ENCODE results near the gene KIAA0040.

DNA sequence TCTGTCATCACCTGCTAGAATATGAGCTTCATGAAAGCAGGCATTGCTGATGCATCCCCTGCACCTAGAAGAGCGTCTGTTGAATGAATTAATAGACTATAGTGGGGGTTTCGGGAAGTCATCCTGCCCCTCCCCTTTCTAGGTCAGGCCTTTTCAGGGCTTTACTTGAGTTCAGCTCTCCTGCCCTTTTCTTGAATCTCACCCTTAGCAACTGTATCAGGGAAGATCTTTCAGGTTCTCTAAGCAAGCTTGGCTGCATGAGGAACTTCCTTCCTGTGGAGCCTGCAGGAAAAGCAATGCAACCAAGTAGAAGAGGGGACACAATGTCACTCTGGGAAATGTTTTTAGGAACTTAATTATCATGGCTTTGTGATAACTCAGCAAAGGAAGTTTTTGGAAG is 27.2 kb upstream of the KIAA0040 start:
- TF ChIP-seq, protein P1, sequence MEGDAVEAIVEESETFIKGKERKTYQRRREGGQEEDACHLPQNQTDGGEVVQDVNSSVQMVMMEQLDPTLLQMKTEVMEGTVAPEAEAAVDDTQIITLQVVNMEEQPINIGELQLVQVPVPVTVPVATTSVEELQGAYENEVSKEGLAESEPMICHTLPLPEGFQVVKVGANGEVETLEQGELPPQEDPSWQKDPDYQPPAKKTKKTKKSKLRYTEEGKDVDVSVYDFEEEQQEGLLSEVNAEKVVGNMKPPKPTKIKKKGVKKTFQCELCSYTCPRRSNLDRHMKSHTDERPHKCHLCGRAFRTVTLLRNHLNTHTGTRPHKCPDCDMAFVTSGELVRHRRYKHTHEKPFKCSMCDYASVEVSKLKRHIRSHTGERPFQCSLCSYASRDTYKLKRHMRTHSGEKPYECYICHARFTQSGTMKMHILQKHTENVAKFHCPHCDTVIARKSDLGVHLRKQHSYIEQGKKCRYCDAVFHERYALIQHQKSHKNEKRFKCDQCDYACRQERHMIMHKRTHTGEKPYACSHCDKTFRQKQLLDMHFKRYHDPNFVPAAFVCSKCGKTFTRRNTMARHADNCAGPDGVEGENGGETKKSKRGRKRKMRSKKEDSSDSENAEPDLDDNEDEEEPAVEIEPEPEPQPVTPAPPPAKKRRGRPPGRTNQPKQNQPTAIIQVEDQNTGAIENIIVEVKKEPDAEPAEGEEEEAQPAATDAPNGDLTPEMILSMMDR (IDR thresholded peaks at IDR 0.05) = no peak
- no peak for TF ChIP-seq POLR2A (IDR thresholded peaks at IDR 0.05)
